CD4-positive, alpha-beta T cell (primary cell): Measurements from ENCODE around the gene GALNTL6. TPM values are rescaled to one million over a fixed set of nuclear protein-coding genes. Genes with fewer than 3 reads are reported as not detected.

Source experiments
- ATAC-seq: fragments of 200-7000 bp; cut with Tn5 transposase; one replicate; pipeline ENCODE4 v1.10.0; 2022; ENCODE audit warnings: mild to moderate bottlenecking; ENCODE audit not compliant: poor library complexity
- CTCF ChIA-PET: fragments of 350-600 bp; sonication (Branson Sonifier 250); formaldehyde crosslinking; loops from one replicate; lab custom pipeline; 2021; ENCODE audit warnings: antibody characterized with exemption, inconsistent platforms; lab: Charles Lee
- POLR2A ChIA-PET: fragments of 350-600 bp; sonication (Branson Sonifier 250); formaldehyde crosslinking; loops from one replicate; lab custom pipeline; 2021; ENCODE audit warnings: antibody characterized with exemption, inconsistent platforms; lab: Charles Lee
- DNase-seq, 14 experiments: peaks; one replicate each; pipeline ENCODE4 v3.0.0-alpha.2; 2013 to 2020; ENCODE audit warnings: mixed read lengths in 2 of 14
- H3K27ac ChIP-seq, 2 donors: one replicate each; pipeline versions ENCODE4 v1.5.1 to v1.7.0; 2013; ENCODE audit warnings: low read length in 2 of 2, low read depth in 1 of 2, mild to moderate bottlenecking in 1 of 2
- H3K27me3 ChIP-seq, 2 experiments: 1 replicate in 1 of 2; 2 replicates in 1 of 2; pipeline versions ENCODE4 v1.6.1 to v1.7.0; 2013; ENCODE audit warnings: low read length in 2 of 2, control low read depth in 1 of 2, mild to moderate bottlenecking in 1 of 2, moderate library complexity in 1 of 2; ENCODE audit not compliant: insufficient read depth in 2 of 2, control insufficient read depth in 1 of 2
- H3K36me3 ChIP-seq: one replicate; pipeline ENCODE4 v1.6.1; 2013; ENCODE audit warnings: low read length, control low read depth; ENCODE audit not compliant: insufficient read depth
- H3K4me1 ChIP-seq: one replicate; pipeline ENCODE4 v1.6.1; 2013; ENCODE audit warnings: low read length, control low read depth; ENCODE audit not compliant: insufficient read depth
- H3K4me3 ChIP-seq: one replicate; pipeline ENCODE4 v1.5.1; 2013; ENCODE audit warnings: mild to moderate bottlenecking, low read length, moderate library complexity
- H3K9me3 ChIP-seq, 2 experiments: 1 replicate in 1 of 2; 2 replicates in 1 of 2; pipeline versions ENCODE4 v1.6.1 to v1.7.0; 2013; ENCODE audit warnings: low read length in 2 of 2, mild to moderate bottlenecking in 2 of 2, control low read depth in 1 of 2, moderate library complexity in 1 of 2; ENCODE audit not compliant: control insufficient read depth in 1 of 2, insufficient read depth in 1 of 2
- H3K27ac Mint-ChIP-seq: one replicate; pipeline ENCODE4 v1.8.0; 2020; ENCODE audit warnings: mixed read lengths
- H3K27me3 Mint-ChIP-seq: one replicate; pipeline ENCODE4 v1.8.0; 2021; ENCODE audit warnings: mixed read lengths
- H3K36me3 Mint-ChIP-seq: one replicate; pipeline ENCODE4 v1.8.0; 2021; ENCODE audit warnings: low read depth, mixed read lengths
- H3K4me1 Mint-ChIP-seq: one replicate; pipeline ENCODE4 v1.8.0; 2021; ENCODE audit warnings: low read depth, mixed read lengths
- H3K4me3 Mint-ChIP-seq: one replicate; pipeline ENCODE4 v1.8.0; 2020; ENCODE audit warnings: mild to moderate bottlenecking, mixed read lengths
- H3K9me3 Mint-ChIP-seq: one replicate; pipeline ENCODE4 v1.8.0; 2020; ENCODE audit warnings: mixed read lengths
- CTCF ChIP-seq: fragments of 200-600 bp; IDR thresholded peaks from one replicate; pipeline ENCODE4 v1.8.0; 2022; ENCODE audit warnings: antibody characterized with exemption, mild to moderate bottlenecking
- intact Hi-C, 2 experiments: fragments of 100-400 bp; cut with DNase I in 1 of 2; cut with micrococcal nuclease in 1 of 2; formaldehyde crosslinking; loops; one replicate each; pipeline versions ENCODE4 v1.15.1 to v1.9.0; 2023 to 2025; cut with DNase I, micrococcal nuclease
- total RNA-seq, 174 experiments: library from RNA in 2 of 174; stranded (reverse) in 2 of 174; gene quantifications; one replicate each; pipeline ENCODE4 v1.2.3 and lab custom pipeline; 2021 to 2026

The GALNTL6 gene
- total RNA-seq, 2 experiments from 2014 or later: not detected

- Mint-ChIP-seq H3K4me3 (no peak overlapping the region), H3K27ac (no peak overlapping the region), H3K27me3 (peaks cover 7% of the 10 kb centered on the region), H3K4me1 (no peaks in the 10 kb centered on the region), H3K36me3 (no peaks in the 10 kb centered on the region), H3K9me3 (no peaks in the 10 kb centered on the region)
- intact Hi-C loops: no loop called here
- ATAC-seq (no peak), DNase-seq (no peak)
- no peak overlapping the region for H3K4me3 ChIP-seq
- ChIA-PET CTCF (no interaction called here), POLR2A (no interaction called here)
- no peaks in the 10 kb centered on the region for H3K9me3 ChIP-seq
- H3K27me3 ChIP-seq: no peaks in the 10 kb centered on the region
- TF ChIP-seq CTCF: no peak
- H3K27ac ChIP-seq: no peak overlapping the region
- no peaks in the 10 kb centered on the region for H3K36me3 ChIP-seq
- no peaks in the 10 kb centered on the region for H3K4me1 ChIP-seq
Observed at GRCh38 chr4:172843192-172843591, 1030.0 kb downstream of the GALNTL6 start.

DNA sequence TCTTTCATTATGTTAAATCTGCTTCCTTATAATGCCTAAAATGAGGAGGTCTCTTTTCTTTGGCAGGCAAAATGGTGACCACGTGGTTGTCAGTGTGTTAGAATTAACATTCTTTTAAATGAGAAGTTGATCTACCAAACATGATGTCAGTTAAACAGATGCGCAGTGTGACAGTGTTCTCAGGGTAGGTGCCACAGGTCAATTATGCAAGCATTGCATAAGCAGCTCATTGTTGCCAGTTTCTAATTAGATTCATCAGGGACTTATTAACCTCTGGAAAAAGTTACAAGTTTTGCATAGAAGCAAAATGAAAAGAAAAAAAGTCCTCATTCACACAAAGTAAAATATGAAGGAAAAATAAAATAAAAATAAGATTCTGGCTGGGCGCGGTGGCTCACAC, 1031.4 kb downstream of the GALNTL6 start:
- Histone ChIP-seq H3K27me3 (no peaks in the 10 kb centered on the region), H3K27ac (no peak overlapping the region), H3K9me3 (no peaks in the 10 kb centered on the region), H3K4me3 (no peak overlapping the region), H3K4me1 (no peaks in the 10 kb centered on the region), H3K36me3 (no peaks in the 10 kb centered on the region)
- H3K4me1 Mint-ChIP-seq: no peaks in the 10 kb centered on the region
- ATAC-seq (no peak), DNase-seq (no peak)
- no peak for TF ChIP-seq CTCF
- H3K4me3 Mint-ChIP-seq: no peak overlapping the region
- CTCF ChIA-PET: no interaction called here
- peaks cover 7% of the 10 kb centered on the region for H3K27me3 Mint-ChIP-seq
- intact Hi-C loops: no loop called here
- H3K27ac Mint-ChIP-seq: no peak overlapping the region
- POLR2A ChIA-PET: no interaction called here
- no peaks in the 10 kb centered on the region for H3K9me3 Mint-ChIP-seq
- H3K36me3 Mint-ChIP-seq: no peaks in the 10 kb centered on the region

DNA sequence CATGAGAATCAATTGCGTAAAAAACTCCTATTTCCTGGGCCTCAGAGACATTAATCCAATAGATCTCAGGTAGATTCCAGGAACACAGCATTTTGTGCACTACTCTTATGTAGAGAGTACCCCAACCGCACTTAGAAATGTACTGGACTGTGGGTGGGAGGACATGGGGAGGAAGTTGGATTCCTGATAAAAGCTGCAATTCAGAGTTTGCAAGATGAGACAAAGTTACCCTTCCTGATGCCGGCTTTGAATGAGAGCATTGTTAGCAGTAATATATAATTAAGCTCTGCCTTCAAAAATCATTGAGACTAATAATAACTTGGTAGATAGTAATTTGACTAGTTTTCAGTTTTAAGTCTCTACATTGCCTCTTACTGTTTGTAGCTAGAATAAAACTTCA, 1032.1 kb downstream of the GALNTL6 start:
- no peaks in the 10 kb centered on the region for H3K4me1 Mint-ChIP-seq
- Histone ChIP-seq H3K27ac (no peak overlapping the region), H3K36me3 (no peaks in the 10 kb centered on the region), H3K9me3 (no peaks in the 10 kb centered on the region), H3K27me3 (no peaks in the 10 kb centered on the region), H3K4me1 (no peaks in the 10 kb centered on the region), H3K4me3 (no peak overlapping the region)
- H3K9me3 Mint-ChIP-seq: no peaks in the 10 kb centered on the region
- DNase-seq: no peak
- no peak for TF ChIP-seq CTCF
- H3K36me3 Mint-ChIP-seq: no peaks in the 10 kb centered on the region
- intact Hi-C loops: no loop called here
- H3K27ac Mint-ChIP-seq: no peak overlapping the region
- ATAC-seq: no peak
- no peak overlapping the region for H3K4me3 Mint-ChIP-seq
- ChIA-PET POLR2A (no interaction called here), CTCF (no interaction called here)
- peaks cover 7% of the 10 kb centered on the region for H3K27me3 Mint-ChIP-seq
